Vagina (tissue), 2 donors: ENCODE data around the gene BICC1.

Source experiments
- POLR2AphosphoS5 ChIP-seq, 2 donors: sonication (generic); formaldehyde crosslinking; IDR thresholded peaks; one replicate each; pipeline ENCODE4 v1.9.0; 2017; ENCODE audit warnings: antibody characterized with exemption in 2 of 2, mild to moderate bottlenecking in 2 of 2, low read depth in 1 of 2; ENCODE audit not compliant: insufficient read depth in 1 of 2
- TF ChIP-seq, protein P1 (sequence below), 3 experiments: fragments of 450-650 bp in 2 of 3; fragments of 200-600 bp in 1 of 3; sonication (generic) in 1 of 3; IDR thresholded peaks; one replicate each; pipeline ENCODE4 v1.5.1; 2017 to 2019; ENCODE audit warnings: antibody characterized with exemption in 3 of 3, mild to moderate bottlenecking in 2 of 3, moderate library complexity in 2 of 3

DNA sequence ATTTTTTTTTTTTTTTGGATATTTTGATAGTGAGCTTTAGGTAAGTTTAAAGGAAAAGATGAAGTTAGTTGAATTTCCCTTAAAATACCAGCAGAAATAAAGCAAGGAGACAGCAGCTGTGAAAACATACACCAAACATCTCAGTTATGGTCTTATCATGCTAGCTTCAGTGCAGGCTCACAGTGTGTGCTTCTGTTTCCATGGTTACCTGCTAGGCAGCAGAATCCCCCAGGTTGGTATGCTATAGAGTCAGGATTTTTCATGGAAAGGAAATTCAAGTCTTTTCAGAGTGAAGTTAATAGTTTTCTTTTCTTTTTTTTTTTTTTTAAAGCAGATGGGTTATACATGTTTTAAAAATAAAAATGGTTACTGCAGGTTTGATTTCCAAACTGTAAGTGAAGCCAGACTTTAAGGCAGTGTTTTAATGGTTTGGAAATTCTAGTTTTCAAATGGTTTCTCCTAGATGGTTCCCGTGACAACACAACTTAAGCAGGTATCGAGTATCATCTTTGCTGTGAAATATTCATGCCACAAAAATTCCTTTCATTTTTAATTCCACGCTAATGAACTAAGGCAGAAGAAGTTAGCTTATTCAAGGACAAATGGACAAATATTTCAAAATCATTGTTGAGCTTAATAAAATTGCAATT is 230.9 kb downstream of the BICC1 start:
- TF ChIP-seq, protein P1, sequence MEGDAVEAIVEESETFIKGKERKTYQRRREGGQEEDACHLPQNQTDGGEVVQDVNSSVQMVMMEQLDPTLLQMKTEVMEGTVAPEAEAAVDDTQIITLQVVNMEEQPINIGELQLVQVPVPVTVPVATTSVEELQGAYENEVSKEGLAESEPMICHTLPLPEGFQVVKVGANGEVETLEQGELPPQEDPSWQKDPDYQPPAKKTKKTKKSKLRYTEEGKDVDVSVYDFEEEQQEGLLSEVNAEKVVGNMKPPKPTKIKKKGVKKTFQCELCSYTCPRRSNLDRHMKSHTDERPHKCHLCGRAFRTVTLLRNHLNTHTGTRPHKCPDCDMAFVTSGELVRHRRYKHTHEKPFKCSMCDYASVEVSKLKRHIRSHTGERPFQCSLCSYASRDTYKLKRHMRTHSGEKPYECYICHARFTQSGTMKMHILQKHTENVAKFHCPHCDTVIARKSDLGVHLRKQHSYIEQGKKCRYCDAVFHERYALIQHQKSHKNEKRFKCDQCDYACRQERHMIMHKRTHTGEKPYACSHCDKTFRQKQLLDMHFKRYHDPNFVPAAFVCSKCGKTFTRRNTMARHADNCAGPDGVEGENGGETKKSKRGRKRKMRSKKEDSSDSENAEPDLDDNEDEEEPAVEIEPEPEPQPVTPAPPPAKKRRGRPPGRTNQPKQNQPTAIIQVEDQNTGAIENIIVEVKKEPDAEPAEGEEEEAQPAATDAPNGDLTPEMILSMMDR (IDR thresholded peaks at IDR 0.05): no peak
- no peak for TF ChIP-seq POLR2AphosphoS5 (IDR thresholded peaks at IDR 0.05; ENCODE audit: insufficient read depth in 1 of 2, low read depth in 1 of 2)
